K562 (cell line): ENCODE data around the gene LTBR. TPM values are rescaled to one million over a fixed set of nuclear protein-coding genes. Genes with fewer than 3 reads are reported as not detected.
A peak's percentile ranks its signal among the peaks of the same experiment; 100 is the strongest.

Experiments used
- ATAC-seq: fragments of 200-7000 bp; cut with Tn5 transposase; 3 replicates; pipeline ENCODE4 v1.9.1; 2020; ENCODE audit warnings: moderate library complexity
- BruUV-seq: library from RNA; stranded (reverse); fragments of 400-500 nt; replicated peaks from 2 replicates; lab custom pipeline; 2021; lab: Mats Ljungman, UMichigan
- CTCF ChIA-PET: fragments of 300-600 bp; formaldehyde crosslinking; extraction: SDS; loops from one replicate; lab custom pipeline; 2021; ENCODE audit warnings: low intra/inter-chr PET ratio; lab: Yijun Ruan, JAX
- POLR2A ChIA-PET: fragments of 300-600, 350-650 bp; sonication (Branson Sonifier 250); formaldehyde crosslinking; extraction: SDS; loops from one replicate; lab custom pipeline; 2021; ENCODE audit warnings: antibody characterized with exemption, inconsistent platforms; lab: Yijun Ruan, JAX
- DNase-seq, 4 experiments: peaks; one replicate each; pipeline versions ENCODE4 v3.0.0 to v3.0.0-alpha.2; 2011 to 2018; ENCODE audit warnings: low spot score in 3 of 4, mixed read lengths in 3 of 4; ENCODE audit errors: extremely low read depth in 1 of 4
- FAIRE-seq: peaks from 2 replicates; lab custom pipeline; 2011; peaks lifted over from hg19 to GRCh38; lab: Jason Lieb, UNC
- H2AFZ ChIP-seq: 2 replicates; pipeline ENCODE4 v1.6.0; 2011; ENCODE audit warnings: low read depth, low read length, control low read depth, inconsistent platforms
- H3K27ac ChIP-seq: fragments of 200-600 bp; 3 replicates; pipeline ENCODE4 v1.8.0; 2011; ENCODE audit warnings: low read depth, mild to moderate bottlenecking, control low read depth, inconsistent platforms, low read length, moderate library complexity, mixed read lengths; ENCODE audit errors: extremely low read depth
- H3K27me3 ChIP-seq, 2 experiments: fragments of 300-600 bp in 1 of 2; 2 replicates in 1 of 2; 3 replicates in 1 of 2; pipeline versions ENCODE4 v1.6.0 to v1.8.0; 2011; ENCODE audit warnings: inconsistent platforms in 2 of 2, low read length in 2 of 2, mild to moderate bottlenecking in 1 of 2, mixed read lengths in 1 of 2, moderate library complexity in 1 of 2; ENCODE audit not compliant: control insufficient read depth in 2 of 2, insufficient read depth in 2 of 2
- H3K36me3 ChIP-seq: fragments of 300-600 bp; 3 replicates; pipeline ENCODE4 v1.8.0; 2011; ENCODE audit warnings: mild to moderate bottlenecking, low read length, inconsistent platforms; ENCODE audit not compliant: control insufficient read depth, insufficient read depth
- H3K4me1 ChIP-seq, 2 experiments: fragments of 200-600 bp in 1 of 2; replicated peaks in 1 of 2; 2 replicates in 1 of 2; 3 replicates in 1 of 2; pipeline versions ENCODE4 v1.5.1 to v1.8.0; 2011; ENCODE audit warnings: inconsistent platforms in 2 of 2, low read length in 2 of 2, mild to moderate bottlenecking in 1 of 2, mixed read lengths in 1 of 2, moderate library complexity in 1 of 2; ENCODE audit not compliant: control insufficient read depth in 2 of 2, insufficient read depth in 2 of 2
- H3K4me2 ChIP-seq: 2 replicates; pipeline ENCODE4 v1.6.1; 2011; ENCODE audit warnings: low read length, control low read depth, inconsistent platforms, mixed read lengths; ENCODE audit not compliant: insufficient read depth
- H3K4me3 ChIP-seq: fragments of 200-600 bp; sonication (generic), shearing (Covaris generic); 2 replicates; pipeline ENCODE4 v1.5.1; 2016; ENCODE audit warnings: control low read depth, inconsistent platforms
- H3K79me2 ChIP-seq: fragments of 200-600 bp; 3 replicates; pipeline ENCODE4 v1.8.0; 2011; ENCODE audit warnings: low read length, inconsistent platforms; ENCODE audit not compliant: control insufficient read depth, insufficient read depth
- H3K9ac ChIP-seq, 2 experiments: 2 replicates each; pipeline versions ENCODE4 v1.6.0 to v1.6.1; 2011; ENCODE audit warnings: low read depth in 2 of 2, low read length in 2 of 2, control low read depth in 1 of 2, inconsistent platforms in 1 of 2, mild to moderate bottlenecking in 1 of 2, mixed read lengths in 1 of 2; ENCODE audit not compliant: insufficient read depth in 1 of 2
- H3K9me1 ChIP-seq: one replicate; pipeline ENCODE4 v1.6.0; 2011; ENCODE audit warnings: inconsistent platforms, mild to moderate bottlenecking, low read length, moderate library complexity; ENCODE audit not compliant: control insufficient read depth, insufficient read depth
- H3K9me3 ChIP-seq: replicated peaks from 2 replicates; pipeline ENCODE4 v1.5.1; 2011; ENCODE audit warnings: low read depth, low read length, inconsistent platforms; ENCODE audit not compliant: control insufficient read depth, insufficient read depth
- H4K20me1 ChIP-seq: replicated peaks from 2 replicates; pipeline ENCODE4 v1.6.1; 2011; ENCODE audit warnings: low read length, inconsistent platforms, mixed read lengths; ENCODE audit not compliant: control insufficient read depth, insufficient read depth
- BCOR ChIP-seq: fragments of 450-650 bp; IDR thresholded peaks from 2 replicates; pipeline ENCODE4 v1.6.1; 2016
- DDX20 ChIP-seq: fragments of 450-650 bp; IDR thresholded peaks from 2 replicates; pipeline ENCODE4 v1.6.1; 2016; ENCODE audit warnings: missing genetic modification characterization, low read depth, mild to moderate bottlenecking, missing compliant biosample characterization, moderate library complexity
- RBM25 ChIP-seq: fragments of 200-400 bp; formaldehyde crosslinking; IDR thresholded peaks from 2 replicates; pipeline ENCODE4 v1.6.1; 2018; ENCODE audit warnings: low read length, low read depth, moderate library complexity; ENCODE audit not compliant: severe bottlenecking
- STAG1 ChIP-seq: sonication (generic); formaldehyde crosslinking; IDR thresholded peaks from 2 replicates; pipeline ENCODE4 v1.5.0; 2020; ENCODE audit warnings: missing genetic modification reagents, borderline replicate concordance
- ZNF639 ChIP-seq, 2 experiments: fragments of 200-800 bp in 1 of 2; sonication (Bioruptor generic) in 1 of 2; sonication (generic) in 1 of 2; formaldehyde crosslinking in 1 of 2; IDR thresholded peaks in 1 of 2; conservative IDR thresholded peaks in 1 of 2; 2 replicates each; pipeline versions ENCODE4 v1.5.0 to v1.6.1; 2016 to 2020; ENCODE audit warnings: missing compliant biosample characterization in 1 of 2, missing genetic modification characterization in 1 of 2, missing genetic modification reagents in 1 of 2
- ZNF778 ChIP-seq: fragments of 450-650 bp; formaldehyde crosslinking; IDR thresholded peaks from 2 replicates; pipeline ENCODE4 v1.4.0; 2020; ENCODE audit warnings: mild to moderate bottlenecking, moderate library complexity
- WGBS: fragments of 100-300 bp; shearing (Covaris generic); methylation state at CpG from one replicate; pipeline ENCODE4 v1.1.6; 2016; ENCODE audit warnings: low coverage, mixed read lengths; ENCODE audit not compliant: insufficient coverage; ENCODE audit errors: missing lambda C conversion rate; 5-methylcytosine and 5-hydroxymethylcytosine counted together
- in situ Hi-C: fragments of 300-500 bp; cut with MboI; formaldehyde crosslinking; loops from 4 replicates; pipeline ENCODE4 v1.15.0; 2018; ENCODE audit warnings: inconsistent platforms, mixed read lengths
- intact Hi-C: fragments of 100-400 bp; cut with micrococcal nuclease; formaldehyde crosslinking; loops from 2 replicates; pipeline ENCODE4 v1.14.2; 2022
- polyA plus RNA-seq, 8 experiments: library from polyadenylated mRNA; depleted of rRNA in 4 of 8; stranded (reverse) in 5 of 8; unstranded in 3 of 8; fragments of >200 nt; fragmentation: Nextera tagmentation in 2 of 8; fragmentation: Illumina TruSeq in 1 of 8; extraction: Ambion mirVana in 2 of 8; extraction: Trizol in 1 of 8; gene quantifications; 2 replicates each; pipeline versions ENCODE4 v1.2.1 to v1.2.3, GENCODE V29; 2011 to 2014; ENCODE audit warnings: inconsistent platforms in 1 of 8, missing spikeins in 1 of 8
- total RNA-seq, 7 experiments: library from RNA; depleted of rRNA in 6 of 7; stranded (reverse); fragments of >200 nt in 6 of 7; fragmentation: Illumina TruSeq in 2 of 7; extraction: Trizol in 2 of 7; gene quantifications; 2 replicates each; pipeline versions ENCODE4 v1.2.1 to v1.2.3, GENCODE V29; 2011 to 2021; ENCODE audit warnings: low replicate concordance in 1 of 7

Gene LTBR
- total and polyA plus RNA-seq, 9 of the 15 experiments (the other 6 are each of a cell fraction or from before 2014, with no cell fraction given): 0.96 to 69.0 (median 35.3) TPM

GRCh38 chr12:6362403-6362802 lies 21.6 kb upstream of the LTBR start:
- WGBS: 38% methylated on average over 3 of the region's 3 CpGs
- no peaks in the 10 kb centered on the region for H3K27me3 ChIP-seq
- CTCF ChIA-PET: no interaction called here
- FAIRE-seq: peak; percentile 48
- H3K9me3 ChIP-seq: no peaks in the 10 kb centered on the region
- no peak for TF ChIP-seq STAG1 (CRISPR knock-in tag)
- TF ChIP-seq BCOR: peak; percentile 40; the same call in 1 of the 2 replicates
- peak; percentile 78 for TF ChIP-seq RBM25
- no peak for TF ChIP-seq ZNF778 (CRISPR knock-in tag)
- TF ChIP-seq DDX20: no peak
- no peak for TF ChIP-seq ZNF639 (CRISPR knock-in tag; conservative IDR thresholded peaks at IDR 0.05 in 1 of 2, IDR thresholded peaks at IDR 0.05 in 1 of 2)
- TF ChIP-seq, all 486 proteins: peak for 2
- intact Hi-C loops (no loop called here), in situ Hi-C loops (no loop called here)
- no peak for ATAC-seq
- H3K4me2 ChIP-seq: no peak overlapping the region
- no peaks in the 10 kb centered on the region for H3K79me2 ChIP-seq
- no peaks in the 10 kb centered on the region for H3K36me3 ChIP-seq
- H3K9ac ChIP-seq: no peak overlapping the region; a peak in 1 of 4 replicates
- no TSS peak for BruUV-seq
- no peaks in the 10 kb centered on the region for H4K20me1 ChIP-seq
- H3K4me3 ChIP-seq: no peak overlapping the region
- DNase-seq: no peak
- peaks cover 0 to 14% of the 10 kb centered on the region in 2 experiments; a peak in 3 of 5 replicates for H3K4me1 ChIP-seq
- no peaks in the 10 kb centered on the region for H3K9me1 ChIP-seq
- POLR2A ChIA-PET: interaction anchor here (0.6 to 1.1 kb wide), 5 partner anchors 10 to 470 kb away, joined by 3 to 6 read pairs (median 3); partner anchors contain the start of gene LTBR
- no peak overlapping the region for H3K27ac ChIP-seq
- 0 out of 2 replicates have a peak overlapping the region, but pooled peaks have one; percentile 40 for H2AFZ ChIP-seq
